Stimulated activated CD4-positive, alpha-beta T cell treated with anti-CD3 and anti-CD28 coated beads, Interleukin-4, amount 100 ng/mL, for 1 hour (primary cell): ENCODE results near the gene PAGR1.
"Not testable (repeated sequence)": the region's sequence is repeated elsewhere in the genome, so short reads cannot be mapped to it uniquely, and the experiment has no call there.

ENCODE experiments used
- DNase-seq: peaks from one replicate; pipeline ENCODE4 v3.0.0-alpha.2; 2020

The PAGR1 gene

DNA sequence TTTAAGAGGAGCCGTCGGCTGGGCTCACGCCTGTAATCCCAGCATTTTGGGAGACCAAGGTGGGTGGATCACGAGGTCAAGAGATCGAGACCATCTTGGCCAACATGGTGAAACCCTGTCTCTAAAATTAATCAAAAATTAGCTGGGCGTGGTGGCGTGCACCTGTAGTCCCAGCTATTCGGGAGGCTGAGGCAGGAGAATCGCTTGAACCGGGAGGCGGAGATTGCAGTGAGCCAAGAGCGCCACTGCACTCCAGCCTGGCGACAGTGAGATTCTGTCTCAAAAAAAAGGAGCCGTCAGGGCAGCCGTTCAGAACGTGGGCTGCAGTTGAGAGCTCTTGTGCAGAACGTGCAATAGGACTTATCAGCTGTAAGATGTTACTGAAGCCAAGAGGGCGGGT lies 22.8 kb upstream of the PAGR1 start:
- not testable (repeated sequence) for DNase-seq

GRCh38 chr16:29794231-29794710 lies 21.7 kb upstream of the PAGR1 start:
- DNase-seq, result no peak

DNA sequence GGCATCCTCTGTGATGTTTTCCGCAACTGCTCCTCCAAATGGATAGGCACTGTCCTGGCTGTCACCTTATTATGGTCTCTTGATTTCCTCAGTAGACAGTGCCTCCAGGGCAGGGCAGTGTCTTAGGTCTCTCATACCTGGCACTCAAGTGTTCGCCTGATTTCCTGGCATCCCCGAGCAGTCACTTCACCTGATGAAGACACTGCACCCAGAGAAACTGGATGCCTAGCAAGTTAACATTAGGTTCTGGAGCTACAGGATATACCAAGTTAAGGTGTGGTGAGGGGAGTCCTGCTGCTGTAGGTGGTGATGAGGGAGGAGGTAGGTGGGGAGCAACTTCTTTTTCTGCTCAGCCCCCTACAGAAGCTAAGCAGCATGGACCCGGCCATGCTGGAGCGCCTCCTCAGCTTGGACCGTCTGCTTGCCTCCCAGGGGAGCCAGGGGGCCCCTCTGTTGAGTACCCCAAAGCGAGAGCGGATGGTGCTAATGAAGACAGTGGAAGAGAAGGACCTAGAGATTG lies 13.5 kb upstream of the PAGR1 start:
- no peak for DNase-seq

DNA sequence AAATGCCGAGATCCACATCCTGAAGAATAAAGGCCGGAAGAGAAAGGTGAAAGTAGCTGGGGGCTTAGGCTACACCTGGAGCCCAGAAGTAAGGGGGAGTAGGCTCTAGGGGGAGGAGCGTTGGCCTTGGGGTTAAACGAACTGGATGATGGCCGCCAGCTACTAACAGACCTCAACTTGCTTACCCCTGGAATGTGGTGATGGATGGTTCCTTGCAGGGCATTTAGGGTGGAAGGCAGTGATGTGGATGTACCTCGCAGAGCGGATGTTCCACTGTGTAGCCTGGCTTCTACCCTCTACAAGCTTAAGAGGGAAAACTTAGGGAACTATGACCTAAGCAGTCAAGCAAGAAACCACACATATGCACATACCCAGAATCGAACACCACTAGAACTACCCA lies 11.9 kb upstream of the PAGR1 start:
- no peak for DNase-seq

DNA sequence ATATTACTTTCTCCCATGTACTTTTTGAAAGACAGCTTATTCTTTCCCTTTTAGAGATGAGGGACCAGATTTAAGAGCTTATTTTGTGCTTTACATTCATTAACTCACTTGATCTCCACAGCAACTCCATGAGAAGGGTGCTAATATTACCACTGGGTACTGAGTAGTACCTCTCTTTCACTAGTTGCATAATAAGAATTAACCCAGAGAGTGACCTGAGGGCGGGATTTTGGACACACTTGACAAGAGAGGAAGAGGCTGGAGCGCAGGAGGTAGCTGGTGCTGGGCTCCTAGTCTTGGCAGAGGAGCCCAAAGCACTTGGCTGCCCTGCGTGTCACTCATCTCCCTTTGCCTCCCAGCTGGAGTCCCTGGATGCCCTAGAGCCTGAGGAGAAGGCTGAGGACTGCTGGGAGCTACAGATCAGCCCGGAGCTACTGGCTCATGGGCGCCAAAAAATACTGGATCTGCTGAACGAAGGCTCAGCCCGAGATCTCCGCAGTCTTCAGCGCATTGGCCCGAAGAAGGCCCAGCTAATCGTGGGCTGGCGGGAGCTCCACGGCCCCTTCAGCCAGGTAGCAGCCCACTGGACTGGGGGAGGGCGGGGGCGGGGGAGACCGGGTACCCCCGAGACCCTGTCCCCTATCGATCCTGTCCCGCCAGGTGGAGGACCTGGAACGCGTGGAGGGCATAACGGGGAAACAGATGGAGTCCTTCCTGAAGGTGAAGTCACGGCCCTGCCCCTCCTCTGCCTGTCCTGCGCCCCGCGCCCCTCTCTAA lies 11.3 kb upstream of the PAGR1 start:
- DNase-seq, result peak; percentile 10

DNA sequence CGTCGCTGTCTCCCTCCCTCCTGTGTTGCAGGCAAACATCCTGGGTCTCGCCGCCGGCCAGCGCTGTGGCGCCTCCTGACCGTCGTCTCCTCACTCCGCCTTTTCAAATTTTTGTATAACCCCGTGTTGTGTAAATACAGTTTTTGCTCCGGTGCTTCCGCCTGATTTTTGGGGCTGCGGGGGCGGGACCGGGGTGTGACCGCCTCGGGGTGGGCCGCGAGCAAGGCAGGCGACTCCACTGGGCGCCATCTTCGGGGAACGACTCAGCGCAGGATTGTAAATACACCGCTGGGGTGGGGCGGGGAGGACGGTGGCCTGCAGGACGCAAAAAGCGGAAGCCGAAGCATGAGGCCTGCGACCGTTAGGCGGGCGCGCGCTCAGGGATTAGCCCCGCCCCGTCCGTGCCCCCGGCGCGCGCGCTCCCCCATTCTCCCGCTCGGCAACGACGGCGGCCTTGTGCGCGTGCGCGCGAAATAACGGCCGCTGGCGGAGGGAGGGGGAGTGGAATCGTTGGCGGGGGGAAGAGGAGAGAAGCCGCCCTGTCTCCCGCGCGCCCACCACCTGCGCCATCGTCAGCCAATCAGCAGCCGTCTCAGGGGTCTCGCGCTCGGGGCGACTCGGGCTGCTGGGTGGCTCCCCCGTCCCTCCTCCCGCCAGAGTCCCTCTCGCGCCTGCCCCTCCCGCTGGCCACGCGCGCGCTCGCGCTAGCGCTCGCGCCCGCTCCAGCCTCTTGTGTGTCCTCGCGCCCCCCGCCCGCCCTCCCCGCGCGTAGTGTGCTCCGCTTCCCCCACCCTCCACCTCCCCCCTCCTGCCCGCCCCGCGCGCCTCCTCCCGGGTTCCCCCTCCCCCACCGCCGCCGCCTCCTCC lies 10.5 kb upstream of the PAGR1 start:
- peak; percentile 97 for DNase-seq

- peak; percentile 79 for DNase-seq
Observed at GRCh38 chr16:29806099-29806579, 9.8 kb upstream of the PAGR1 start, which contains the start of gene MAZ. Gene MAZ (plus strand): TSS chr16:29806529. CDS start chr16:29806702, 173 bp downstream.

- DNase-seq, result peak; percentile 63
Observed at GRCh38 chr16:29806641-29807425, 9.1 kb upstream of the PAGR1 start.

- peak; percentile 84 for DNase-seq
Observed at GRCh38 chr16:29807426-29808218, 8.3 kb upstream of the PAGR1 start.

GRCh38 chr16:29808219-29808900 lies 7.6 kb upstream of the PAGR1 start:
- peak; percentile 48 for DNase-seq

DNA sequence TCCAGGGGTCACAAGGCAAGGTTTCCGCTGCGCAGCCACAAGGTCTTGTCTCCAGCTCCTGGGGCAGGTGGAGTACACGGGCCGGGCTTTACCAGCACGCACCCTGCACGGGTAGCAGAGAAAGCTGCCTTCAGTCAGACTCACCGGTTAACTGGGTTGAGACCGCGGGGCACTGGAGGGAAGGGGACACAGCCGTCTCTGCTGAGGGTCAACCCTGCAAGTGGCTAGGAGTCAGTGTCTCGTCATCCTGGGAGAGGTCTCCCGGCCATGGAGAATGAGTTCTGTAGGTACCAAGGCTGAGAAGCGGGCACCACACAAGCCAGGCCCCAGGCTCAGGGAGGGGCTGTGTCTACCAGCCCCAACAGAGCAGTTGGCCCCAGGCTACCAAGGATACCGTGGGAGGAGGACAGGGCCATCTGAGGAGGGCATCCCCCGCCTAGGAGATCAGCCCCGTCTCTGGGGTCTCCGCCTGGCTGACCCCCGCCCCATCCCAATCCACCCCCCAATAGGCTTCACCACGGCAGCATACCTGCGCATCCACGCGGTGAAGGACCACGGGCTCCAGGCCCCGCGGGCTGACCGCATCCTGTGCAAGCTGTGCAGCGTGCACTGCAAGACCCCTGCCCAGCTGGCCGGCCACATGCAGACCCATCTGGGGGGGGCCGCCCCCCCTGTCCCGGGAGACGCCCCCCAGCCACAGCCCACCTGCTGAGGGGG lies 6.8 kb upstream of the PAGR1 start:
- DNase-seq, result no peak

GRCh38 chr16:29809850-29810698 lies 5.9 kb upstream of the PAGR1 start:
- DNase-seq, result peak; percentile 36

- no peak for DNase-seq
Observed at GRCh38 chr16:29810699-29811169, 5.2 kb upstream of the PAGR1 start.

DNA sequence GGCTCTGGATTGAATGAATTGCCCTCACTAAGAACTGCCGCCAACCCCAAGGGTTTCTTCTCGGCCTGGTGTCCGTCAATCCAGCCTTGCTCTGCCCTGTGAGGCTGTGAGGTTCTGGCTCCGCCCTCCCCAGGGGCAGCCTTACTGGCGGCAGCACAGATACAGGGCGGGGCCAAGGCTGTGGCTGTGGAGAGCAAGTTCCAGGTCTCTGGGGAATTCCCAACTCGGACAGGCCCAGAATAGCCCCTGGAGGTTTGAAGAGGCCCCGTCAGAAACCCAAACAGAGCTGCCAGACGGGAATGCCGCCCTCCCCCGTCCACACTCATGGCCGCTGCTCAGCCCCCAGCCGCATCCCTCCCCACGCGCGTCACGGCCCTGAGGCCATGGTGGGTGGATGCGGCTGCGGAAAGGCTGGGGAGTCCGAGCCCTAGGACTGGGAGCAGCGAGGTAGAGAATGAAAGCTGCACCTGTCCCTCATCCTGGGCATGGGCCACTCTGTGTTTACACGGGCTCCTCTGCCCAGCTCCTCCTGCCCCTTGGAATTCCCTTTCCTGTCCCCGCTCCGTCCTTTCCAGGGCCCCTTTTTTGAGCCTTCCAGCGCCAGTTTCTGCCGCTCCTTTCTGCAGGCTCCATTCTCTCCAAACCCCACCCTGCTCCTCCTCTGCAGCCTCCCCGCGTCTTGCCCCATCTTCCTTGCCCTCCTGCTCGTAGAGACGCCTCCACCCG lies 4.6 kb upstream of the PAGR1 start:
- DNase-seq, result peak; percentile 67

GRCh38 chr16:29811896-29812665 lies 3.9 kb upstream of the PAGR1 start, which contains the start of gene PRRT2:
Gene PRRT2 (plus strand): TSS chr16:29812193. CDS start chr16:29813055, 862 bp downstream.
- DNase-seq, result peak; percentile 60

DNA sequence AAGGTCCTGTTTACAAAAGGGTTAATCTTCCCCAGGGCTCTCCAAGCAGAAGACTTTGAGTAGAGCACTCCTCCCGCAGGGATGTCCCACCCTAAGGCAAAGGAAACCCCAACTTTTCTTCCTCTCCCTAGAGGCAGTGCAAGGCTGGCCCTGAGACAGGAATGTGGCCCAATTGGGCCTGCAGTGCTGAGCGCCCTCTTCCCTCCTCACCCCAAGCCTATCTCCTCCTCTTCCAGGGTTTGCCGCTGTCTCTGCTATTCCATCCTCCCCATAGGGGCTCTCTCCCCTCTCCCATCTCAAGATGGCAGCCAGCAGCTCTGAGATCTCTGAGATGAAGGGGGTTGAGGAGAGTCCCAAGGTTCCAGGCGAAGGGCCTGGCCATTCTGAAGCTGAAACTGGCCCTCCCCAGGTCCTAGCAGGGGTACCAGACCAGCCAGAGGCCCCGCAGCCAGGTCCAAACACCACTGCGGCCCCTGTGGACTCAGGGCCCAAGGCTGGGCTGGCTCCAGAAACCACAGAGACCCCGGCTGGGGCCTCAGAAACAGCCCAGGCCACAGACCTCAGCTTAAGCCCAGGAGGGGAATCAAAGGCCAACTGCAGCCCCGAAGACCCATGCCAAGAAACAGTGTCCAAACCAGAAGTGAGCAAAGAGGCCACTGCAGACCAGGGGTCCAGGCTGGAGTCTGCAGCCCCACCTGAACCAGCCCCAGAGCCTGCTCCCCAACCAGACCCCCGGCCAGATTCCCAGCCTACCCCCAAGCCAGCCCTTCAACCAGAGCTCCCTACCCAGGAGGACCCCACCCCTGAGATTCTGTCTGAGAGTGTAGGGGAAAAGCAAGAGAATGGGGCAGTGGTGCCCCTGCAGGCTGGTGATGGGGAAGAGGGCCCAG lies 3.0 kb upstream of the PAGR1 start:
- DNase-seq, result no peak
